ENCODE data around the gene PSME4. TPM values are rescaled to one million over a fixed set of nuclear protein-coding genes. Genes with fewer than 3 reads are reported as not detected.

PSME4 gene
- total RNA-seq, 4 donors from 2014 or later, result 28.5 to 44.8 (median 32.4) TPM

GRCh38 chr2:53881986-53882385 lies 88.8 kb downstream of the PSME4 start:
- Histone ChIP-seq H3K4me3 (no peak overlapping the region), H3K27ac (no peak overlapping the region), H3K36me3 (peaks cover 0 to 42% (median 17%) of the 10 kb centered on the region in 4 donors), H3K9me3 (no peaks in the 10 kb centered on the region), H3K4me1 (no peaks in the 10 kb centered on the region), H3K27me3 (no peaks in the 10 kb centered on the region)
- TF ChIP-seq EP300 (IDR thresholded peaks at IDR 0.05; ENCODE audit: low read depth) (no peak), POLR2A (IDR thresholded peaks at IDR 0.05) (no peak), POLR2AphosphoS5 (IDR thresholded peaks at IDR 0.05) (no peak), CTCF (IDR thresholded peaks at IDR 0.05) (no peak)
- no peak for DNase-seq
- intact Hi-C loops (cut with DNase I; ENCODE audit: low total_unique reads) (no loop called here), in situ Hi-C loops (cut with MboI; ENCODE audit: low pct_ligation_motif_present in 1 of 4, low pct_unique_long_range_greater_than_20kb in 1 of 4, low sequenced_read_pairs in 3 of 4) (no loop called here)

GRCh38 chr2:53881360-53881759 lies 89.4 kb downstream of the PSME4 start:
- intact Hi-C loops (cut with DNase I; ENCODE audit: low total_unique reads), result no loop called here
- DNase-seq, result no peak
- Histone ChIP-seq H3K4me3 (no peak overlapping the region), H3K36me3 (peaks cover 0 to 36% (median 17%) of the 10 kb centered on the region in 4 donors), H3K4me1 (no peaks in the 10 kb centered on the region), H3K27ac (no peak overlapping the region), H3K27me3 (no peaks in the 10 kb centered on the region), H3K9me3 (no peaks in the 10 kb centered on the region)
- in situ Hi-C loops (cut with MboI; ENCODE audit: low pct_ligation_motif_present in 1 of 4, low pct_unique_long_range_greater_than_20kb in 1 of 4, low sequenced_read_pairs in 3 of 4), result no loop called here
- TF ChIP-seq POLR2A (IDR thresholded peaks at IDR 0.05) (no peak), POLR2AphosphoS5 (IDR thresholded peaks at IDR 0.05) (no peak), EP300 (IDR thresholded peaks at IDR 0.05; ENCODE audit: low read depth) (no peak), CTCF (IDR thresholded peaks at IDR 0.05) (no peak)
- 100% methylated on average over 2 of the region's 2 CpGs; no CpG with 5 or more reads in 1 of the 2 donors for WGBS, 2 donors (ENCODE audit: low coverage in 1 of 2)

- WGBS, 2 donors (ENCODE audit: low coverage in 1 of 2), result 84 to 87% methylated on average over 3 of the region's 3 CpGs
- Histone ChIP-seq H3K4me1 (no peaks in the 10 kb centered on the region), H3K27ac (no peak overlapping the region), H3K9me3 (no peaks in the 10 kb centered on the region), H3K27me3 (no peaks in the 10 kb centered on the region), H3K4me3 (no peak overlapping the region), H3K36me3 (peaks cover 0 to 32% (median 17%) of the 10 kb centered on the region in 4 donors)
- intact Hi-C loops (cut with DNase I; ENCODE audit: low total_unique reads), result no loop called here
- no peak for DNase-seq
- TF ChIP-seq POLR2A (IDR thresholded peaks at IDR 0.05) (no peak), EP300 (IDR thresholded peaks at IDR 0.05; ENCODE audit: low read depth) (no peak), POLR2AphosphoS5 (IDR thresholded peaks at IDR 0.05) (no peak), CTCF (IDR thresholded peaks at IDR 0.05) (no peak)
- in situ Hi-C loops (cut with MboI; ENCODE audit: low pct_ligation_motif_present in 1 of 4, low pct_unique_long_range_greater_than_20kb in 1 of 4, low sequenced_read_pairs in 3 of 4), result no loop called here
These were observed 90.0 kb downstream of the PSME4 start for GRCh38 chr2:53880756-53881155.

- Histone ChIP-seq H3K27ac (no peak overlapping the region), H3K4me1 (no peaks in the 10 kb centered on the region), H3K36me3 (peaks cover 0 to 38% (median 15%) of the 10 kb centered on the region in 4 donors), H3K27me3 (no peaks in the 10 kb centered on the region), H3K9me3 (no peaks in the 10 kb centered on the region), H3K4me3 (no peak overlapping the region)
- in situ Hi-C loops (cut with MboI; ENCODE audit: low pct_ligation_motif_present in 1 of 4, low pct_unique_long_range_greater_than_20kb in 1 of 4, low sequenced_read_pairs in 3 of 4), result no loop called here
- no peak for DNase-seq
- intact Hi-C loops (cut with DNase I; ENCODE audit: low total_unique reads), result no loop called here
- 97 to 100% methylated on average over 2 of the region's 2 CpGs for WGBS, 2 donors (ENCODE audit: low coverage in 1 of 2)
- TF ChIP-seq EP300 (IDR thresholded peaks at IDR 0.05; ENCODE audit: low read depth) (no peak), CTCF (IDR thresholded peaks at IDR 0.05) (no peak), POLR2AphosphoS5 (IDR thresholded peaks at IDR 0.05) (no peak), POLR2A (IDR thresholded peaks at IDR 0.05) (no peak)
These were observed 93.2 kb downstream of the PSME4 start for GRCh38 chr2:53877556-53877955.
